Effector CD4-positive, alpha-beta T cell (primary cell): ENCODE measurements around the gene SELENOO.
A peak's percentile ranks its signal among the peaks of the same experiment; 100 is the strongest.
"Not testable (repeated sequence)": the region's sequence is repeated elsewhere in the genome, so short reads cannot be mapped to it uniquely, and the experiment has no call there.

Experiments used
- DNase-seq: peaks from one replicate; pipeline ENCODE4 v3.0.0-alpha.2; 2020

The SELENOO gene

GRCh38 chr22:50201191-50202129 lies 649 bp downstream of the SELENOO start:
- DNase-seq, result no peak

GRCh38 chr22:50202130-50202666 lies 1.4 kb downstream of the SELENOO start:
- DNase-seq, result no peak

GRCh38 chr22:50203288-50203687 lies 2.5 kb downstream of the SELENOO start:
- no peak for DNase-seq

- no peak for DNase-seq
These were observed 3.8 kb downstream of the SELENOO start for GRCh38 chr22:50204571-50204970.

GRCh38 chr22:50204998-50205397 lies 4.2 kb downstream of the SELENOO start:
- DNase-seq, result not testable (repeated sequence)

- no peak for DNase-seq
These were observed 5.2 kb downstream of the SELENOO start for GRCh38 chr22:50205781-50206569.

- DNase-seq, result no peak
These were observed 5.8 kb downstream of the SELENOO start for GRCh38 chr22:50206599-50206998.

GRCh38 chr22:50207383-50208140 lies 6.8 kb downstream of the SELENOO start:
- no peak for DNase-seq

- no peak for DNase-seq
These were observed 7.7 kb downstream of the SELENOO start for GRCh38 chr22:50208430-50208938.

- no peak for DNase-seq
These were observed 8.4 kb downstream of the SELENOO start for GRCh38 chr22:50208939-50209892.

- DNase-seq, result peak; percentile 71
These were observed 9.1 kb downstream of the SELENOO start for GRCh38 chr22:50209893-50210292.

GRCh38 chr22:50210378-50211139 lies 9.7 kb downstream of the SELENOO start:
- no peak for DNase-seq

- no peak for DNase-seq
These were observed 10.3 kb downstream of the SELENOO start for GRCh38 chr22:50211147-50211546.

GRCh38 chr22:50213263-50213662 lies 12.5 kb downstream of the SELENOO start:
- DNase-seq, result no peak

- no peak for DNase-seq
These were observed 14.7 kb downstream of the SELENOO start for GRCh38 chr22:50215297-50216054.

GRCh38 chr22:50216055-50216683 lies 15.4 kb downstream of the SELENOO start:
- DNase-seq, result no peak

GRCh38 chr22:50216684-50217520 lies 16.1 kb downstream of the SELENOO start:
- no peak for DNase-seq

GRCh38 chr22:50217543-50218152 lies 16.8 kb downstream of the SELENOO start:
- no peak for DNase-seq
